K562 (cell line): ENCODE measurements around the gene THEMIS. TPM values are rescaled to one million over a fixed set of nuclear protein-coding genes. Genes with fewer than 3 reads are reported as not detected.

Source experiments
- ATAC-seq: fragments of 200-7000 bp; cut with Tn5 transposase; 3 replicates; pipeline ENCODE4 v1.9.1; 2020; ENCODE audit warnings: moderate library complexity
- BruUV-seq: library from RNA; stranded (reverse); fragments of 400-500 nt; replicated peaks from 2 replicates; lab custom pipeline; 2021; lab: Mats Ljungman, UMichigan
- CTCF ChIA-PET: fragments of 300-600 bp; formaldehyde crosslinking; extraction: SDS; loops from one replicate; lab custom pipeline; 2021; ENCODE audit warnings: low intra/inter-chr PET ratio; lab: Yijun Ruan, JAX
- POLR2A ChIA-PET: fragments of 300-600, 350-650 bp; sonication (Branson Sonifier 250); formaldehyde crosslinking; extraction: SDS; loops from one replicate; lab custom pipeline; 2021; ENCODE audit warnings: antibody characterized with exemption, inconsistent platforms; lab: Yijun Ruan, JAX
- DNase-seq, 4 experiments: peaks; one replicate each; pipeline versions ENCODE4 v3.0.0 to v3.0.0-alpha.2; 2011 to 2018; ENCODE audit warnings: low spot score in 3 of 4, mixed read lengths in 3 of 4; ENCODE audit errors: extremely low read depth in 1 of 4
- FAIRE-seq: peaks from 2 replicates; lab custom pipeline; 2011; peaks lifted over from hg19 to GRCh38; lab: Jason Lieb, UNC
- H2AFZ ChIP-seq: 2 replicates; pipeline ENCODE4 v1.6.0; 2011; ENCODE audit warnings: low read depth, low read length, control low read depth, inconsistent platforms
- H3K27ac ChIP-seq: fragments of 200-600 bp; 3 replicates; pipeline ENCODE4 v1.8.0; 2011; ENCODE audit warnings: low read depth, mild to moderate bottlenecking, control low read depth, inconsistent platforms, low read length, moderate library complexity, mixed read lengths; ENCODE audit errors: extremely low read depth
- H3K27me3 ChIP-seq, 2 experiments: fragments of 300-600 bp in 1 of 2; 2 replicates in 1 of 2; 3 replicates in 1 of 2; pipeline versions ENCODE4 v1.6.0 to v1.8.0; 2011; ENCODE audit warnings: inconsistent platforms in 2 of 2, low read length in 2 of 2, mild to moderate bottlenecking in 1 of 2, mixed read lengths in 1 of 2, moderate library complexity in 1 of 2; ENCODE audit not compliant: control insufficient read depth in 2 of 2, insufficient read depth in 2 of 2
- H3K36me3 ChIP-seq: fragments of 300-600 bp; 3 replicates; pipeline ENCODE4 v1.8.0; 2011; ENCODE audit warnings: mild to moderate bottlenecking, low read length, inconsistent platforms; ENCODE audit not compliant: control insufficient read depth, insufficient read depth
- H3K4me1 ChIP-seq, 2 experiments: fragments of 200-600 bp in 1 of 2; replicated peaks in 1 of 2; 2 replicates in 1 of 2; 3 replicates in 1 of 2; pipeline versions ENCODE4 v1.5.1 to v1.8.0; 2011; ENCODE audit warnings: inconsistent platforms in 2 of 2, low read length in 2 of 2, mild to moderate bottlenecking in 1 of 2, mixed read lengths in 1 of 2, moderate library complexity in 1 of 2; ENCODE audit not compliant: control insufficient read depth in 2 of 2, insufficient read depth in 2 of 2
- H3K4me2 ChIP-seq: 2 replicates; pipeline ENCODE4 v1.6.1; 2011; ENCODE audit warnings: low read length, control low read depth, inconsistent platforms, mixed read lengths; ENCODE audit not compliant: insufficient read depth
- H3K4me3 ChIP-seq: fragments of 200-600 bp; sonication (generic), shearing (Covaris generic); 2 replicates; pipeline ENCODE4 v1.5.1; 2016; ENCODE audit warnings: control low read depth, inconsistent platforms
- H3K79me2 ChIP-seq: fragments of 200-600 bp; 3 replicates; pipeline ENCODE4 v1.8.0; 2011; ENCODE audit warnings: low read length, inconsistent platforms; ENCODE audit not compliant: control insufficient read depth, insufficient read depth
- H3K9ac ChIP-seq, 2 experiments: 2 replicates each; pipeline versions ENCODE4 v1.6.0 to v1.6.1; 2011; ENCODE audit warnings: low read depth in 2 of 2, low read length in 2 of 2, control low read depth in 1 of 2, inconsistent platforms in 1 of 2, mild to moderate bottlenecking in 1 of 2, mixed read lengths in 1 of 2; ENCODE audit not compliant: insufficient read depth in 1 of 2
- H3K9me1 ChIP-seq: one replicate; pipeline ENCODE4 v1.6.0; 2011; ENCODE audit warnings: inconsistent platforms, mild to moderate bottlenecking, low read length, moderate library complexity; ENCODE audit not compliant: control insufficient read depth, insufficient read depth
- H3K9me3 ChIP-seq: replicated peaks from 2 replicates; pipeline ENCODE4 v1.5.1; 2011; ENCODE audit warnings: low read depth, low read length, inconsistent platforms; ENCODE audit not compliant: control insufficient read depth, insufficient read depth
- H4K20me1 ChIP-seq: replicated peaks from 2 replicates; pipeline ENCODE4 v1.6.1; 2011; ENCODE audit warnings: low read length, inconsistent platforms, mixed read lengths; ENCODE audit not compliant: control insufficient read depth, insufficient read depth
- BACH1 ChIP-seq: fragments of 200-800 bp; sonication (Bioruptor generic); IDR thresholded peaks from 2 replicates; pipeline ENCODE4 v1.6.1; 2016; ENCODE audit warnings: missing genetic modification characterization, missing compliant biosample characterization
- E2F1 ChIP-seq: sonication (generic); formaldehyde crosslinking; IDR thresholded peaks from 2 replicates; pipeline ENCODE4 v1.8.1; 2023; ENCODE audit warnings: mild to moderate bottlenecking, missing genetic modification reagents, moderate library complexity
- E2F8 ChIP-seq: fragments of 450-650 bp; IDR thresholded peaks from 2 replicates; pipeline ENCODE4 v1.7.1; 2018; ENCODE audit warnings: mild to moderate bottlenecking, low read depth; ENCODE audit not compliant: partially characterized antibody
- FUS ChIP-seq: fragments of 200-400 bp; formaldehyde crosslinking; optimal IDR thresholded peaks from 2 replicates; pipeline ENCODE3; 2017; ENCODE audit warnings: low read depth, low read length
- HMBOX1 ChIP-seq: sonication (generic); IDR thresholded peaks from 2 replicates; pipeline ENCODE4 v1.6.1; 2016
- HMG20B ChIP-seq: fragments of 250-450 bp; sonication (Bioruptor Pico); IDR thresholded peaks from 2 replicates; pipeline ENCODE4 v1.5.0; 2021; ENCODE audit warnings: mild to moderate bottlenecking
- IRF9 ChIP-seq: fragments of 450-650 bp; IDR thresholded peaks from 2 replicates; pipeline ENCODE4 v1.6.1; 2016; ENCODE audit warnings: missing biosample characterization, missing genetic modification characterization
- MECOM ChIP-seq: fragments of 250-450 bp; sonication (Bioruptor Pico); IDR thresholded peaks from 2 replicates; pipeline ENCODE4 v1.8.0; 2022; ENCODE audit warnings: inconsistent platforms
- MTA3 ChIP-seq: fragments of 450-650 bp; formaldehyde crosslinking; IDR thresholded peaks from 2 replicates; pipeline ENCODE4 v1.6.1; 2017; ENCODE audit warnings: mild to moderate bottlenecking, borderline replicate concordance
- PHB ChIP-seq: fragments of 250-450 bp; sonication (Bioruptor Pico); IDR thresholded peaks from 2 replicates; pipeline ENCODE4 v1.5.0; 2021
- PHF8 ChIP-seq: fragments of 200-600 bp; sonication (generic); IDR thresholded peaks from 2 replicates; pipeline ENCODE4 v1.6.1; 2012; ENCODE audit warnings: mixed run types, mild to moderate bottlenecking, inconsistent platforms, low read length, moderate library complexity, borderline replicate concordance
- POLR2H ChIP-seq: IDR thresholded peaks from 2 replicates; pipeline ENCODE4 v1.6.1; 2016; ENCODE audit warnings: missing genetic modification characterization, low read depth, mild to moderate bottlenecking, control low read depth, missing compliant biosample characterization, moderate library complexity
- RFX1 ChIP-seq: fragments of 450-650 bp; IDR thresholded peaks from 2 replicates; pipeline ENCODE4 v1.6.1; 2016; ENCODE audit warnings: mild to moderate bottlenecking, moderate library complexity
- SLC30A9 ChIP-seq: fragments of 250-450 bp; sonication (Bioruptor Pico); IDR thresholded peaks from 2 replicates; pipeline ENCODE4 v1.8.0; 2022; ENCODE audit warnings: mild to moderate bottlenecking, moderate library complexity
- SMAD2 ChIP-seq: fragments of 150-350 bp; IDR thresholded peaks from 2 replicates; pipeline ENCODE4 v1.6.1; 2014; ENCODE audit warnings: low read depth, mild to moderate bottlenecking, low read length
- SMC3 ChIP-seq: conservative IDR thresholded peaks from 2 replicates; pipeline ENCODE4 v1.6.1; 2011; ENCODE audit warnings: low read depth, low read length, improper control_type of control experiment; ENCODE audit not compliant: insufficient read depth
- STAT5B ChIP-seq: fragments of 250-450 bp; sonication (Bioruptor Pico); IDR thresholded peaks from 2 replicates; pipeline ENCODE4 v1.8.0; 2021; ENCODE audit warnings: mild to moderate bottlenecking, inconsistent platforms
- USF1 ChIP-seq: sonication (generic); formaldehyde crosslinking; IDR thresholded peaks from 2 replicates; pipeline ENCODE4 v1.9.0; 2022; ENCODE audit warnings: mild to moderate bottlenecking, missing genetic modification reagents
- WGBS: fragments of 100-300 bp; shearing (Covaris generic); methylation state at CpG from one replicate; pipeline ENCODE4 v1.1.6; 2016; ENCODE audit warnings: low coverage, mixed read lengths; ENCODE audit not compliant: insufficient coverage; ENCODE audit errors: missing lambda C conversion rate; 5-methylcytosine and 5-hydroxymethylcytosine counted together
- in situ Hi-C: fragments of 300-500 bp; cut with MboI; formaldehyde crosslinking; loops from 4 replicates; pipeline ENCODE4 v1.15.0; 2018; ENCODE audit warnings: inconsistent platforms, mixed read lengths
- intact Hi-C: fragments of 100-400 bp; cut with micrococcal nuclease; formaldehyde crosslinking; loops from 2 replicates; pipeline ENCODE4 v1.14.2; 2022
- polyA plus RNA-seq, 8 experiments: library from polyadenylated mRNA; depleted of rRNA in 4 of 8; stranded (reverse) in 5 of 8; unstranded in 3 of 8; fragments of >200 nt; fragmentation: Nextera tagmentation in 2 of 8; fragmentation: Illumina TruSeq in 1 of 8; extraction: Ambion mirVana in 2 of 8; extraction: Trizol in 1 of 8; gene quantifications; 2 replicates each; pipeline versions ENCODE4 v1.2.1 to v1.2.3, GENCODE V29; 2011 to 2014; ENCODE audit warnings: inconsistent platforms in 1 of 8, missing spikeins in 1 of 8
- total RNA-seq, 7 experiments: library from RNA; depleted of rRNA in 6 of 7; stranded (reverse); fragments of >200 nt in 6 of 7; fragmentation: Illumina TruSeq in 2 of 7; extraction: Trizol in 2 of 7; gene quantifications; 2 replicates each; pipeline versions ENCODE4 v1.2.1 to v1.2.3, GENCODE V29; 2011 to 2021; ENCODE audit warnings: low replicate concordance in 1 of 7

THEMIS gene
- total and polyA plus RNA-seq, 9 of the 15 experiments (the other 6 are each of a cell fraction or from before 2014, with no cell fraction given), result 0.09 TPM; not detected in 8

- in situ Hi-C loops (no loop called here), intact Hi-C loops (no loop called here)
- H3K27ac ChIP-seq, result no peak overlapping the region
- CTCF ChIA-PET, result no interaction called here
- TF ChIP-seq FUS (no peak), SMAD2 (no peak), HMBOX1 (no peak), HMG20B (CRISPR knock-in tag) (no peak), IRF9 (tag) (no peak), MECOM (CRISPR knock-in tag) (no peak), USF1 (no peak), POLR2H (tag) (no peak), RFX1 (no peak), STAT5B (CRISPR knock-in tag) (no peak), MTA3 (no peak), PHB (CRISPR knock-in tag) (no peak), BACH1 (tag) (no peak), E2F1 (no peak), E2F8 (no peak), PHF8 (no peak), SLC30A9 (no peak), SMC3 (no peak)
- BruUV-seq, result no TSS peak
- ATAC-seq, result no peak
- no peaks in the 10 kb centered on the region for H3K27me3 ChIP-seq
- 0% methylated on average over 2 of the region's 2 CpGs for WGBS
- no peaks in the 10 kb centered on the region for H3K9me1 ChIP-seq
- H3K4me2 ChIP-seq, result no peak overlapping the region
- POLR2A ChIA-PET, result no interaction called here
- H3K9ac ChIP-seq, result no peak overlapping the region
- H3K4me3 ChIP-seq, result no peak overlapping the region
- H4K20me1 ChIP-seq, result no peaks in the 10 kb centered on the region
- H3K9me3 ChIP-seq, result no peaks in the 10 kb centered on the region
- no peak for DNase-seq
- H3K4me1 ChIP-seq, result no peaks in the 10 kb centered on the region
- H3K36me3 ChIP-seq, result no peaks in the 10 kb centered on the region
- no peaks in the 10 kb centered on the region for H3K79me2 ChIP-seq
- H2AFZ ChIP-seq, result no peak overlapping the region
- FAIRE-seq, result no peak
Measured at GRCh38 chr6:127924440-127924839, 23.6 kb upstream of the THEMIS start.
